ENCODE data around the gene BCLAF3. TPM values are rescaled to one million over a fixed set of nuclear protein-coding genes. Genes with fewer than 3 reads are reported as not detected.

Gene BCLAF3
- total RNA-seq, 4 donors from 2014 or later, result 5.7 to 9.4 (median 5.9) TPM

GRCh38 chrX:20026278-20026677, 35.4 kb upstream of the BCLAF3 start:
- H3K4me3 ChIP-seq (ENCODE audit: low read depth, poor library complexity, severe bottlenecking), result no peak overlapping the region
- DNase-seq (ENCODE audit: low spot score in 2 of 2), result no peak
- intact Hi-C loops (cut with DNase I; ENCODE audit: low total_unique reads), result no loop called here
- TF ChIP-seq, protein P1, sequence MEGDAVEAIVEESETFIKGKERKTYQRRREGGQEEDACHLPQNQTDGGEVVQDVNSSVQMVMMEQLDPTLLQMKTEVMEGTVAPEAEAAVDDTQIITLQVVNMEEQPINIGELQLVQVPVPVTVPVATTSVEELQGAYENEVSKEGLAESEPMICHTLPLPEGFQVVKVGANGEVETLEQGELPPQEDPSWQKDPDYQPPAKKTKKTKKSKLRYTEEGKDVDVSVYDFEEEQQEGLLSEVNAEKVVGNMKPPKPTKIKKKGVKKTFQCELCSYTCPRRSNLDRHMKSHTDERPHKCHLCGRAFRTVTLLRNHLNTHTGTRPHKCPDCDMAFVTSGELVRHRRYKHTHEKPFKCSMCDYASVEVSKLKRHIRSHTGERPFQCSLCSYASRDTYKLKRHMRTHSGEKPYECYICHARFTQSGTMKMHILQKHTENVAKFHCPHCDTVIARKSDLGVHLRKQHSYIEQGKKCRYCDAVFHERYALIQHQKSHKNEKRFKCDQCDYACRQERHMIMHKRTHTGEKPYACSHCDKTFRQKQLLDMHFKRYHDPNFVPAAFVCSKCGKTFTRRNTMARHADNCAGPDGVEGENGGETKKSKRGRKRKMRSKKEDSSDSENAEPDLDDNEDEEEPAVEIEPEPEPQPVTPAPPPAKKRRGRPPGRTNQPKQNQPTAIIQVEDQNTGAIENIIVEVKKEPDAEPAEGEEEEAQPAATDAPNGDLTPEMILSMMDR (IDR thresholded peaks at IDR 0.05), result no peak
- no peak for TF ChIP-seq POLR2A (IDR thresholded peaks at IDR 0.05)
- WGBS, 2 donors, result 23 to 27% methylated on average over 2 of the region's 2 CpGs

DNA sequence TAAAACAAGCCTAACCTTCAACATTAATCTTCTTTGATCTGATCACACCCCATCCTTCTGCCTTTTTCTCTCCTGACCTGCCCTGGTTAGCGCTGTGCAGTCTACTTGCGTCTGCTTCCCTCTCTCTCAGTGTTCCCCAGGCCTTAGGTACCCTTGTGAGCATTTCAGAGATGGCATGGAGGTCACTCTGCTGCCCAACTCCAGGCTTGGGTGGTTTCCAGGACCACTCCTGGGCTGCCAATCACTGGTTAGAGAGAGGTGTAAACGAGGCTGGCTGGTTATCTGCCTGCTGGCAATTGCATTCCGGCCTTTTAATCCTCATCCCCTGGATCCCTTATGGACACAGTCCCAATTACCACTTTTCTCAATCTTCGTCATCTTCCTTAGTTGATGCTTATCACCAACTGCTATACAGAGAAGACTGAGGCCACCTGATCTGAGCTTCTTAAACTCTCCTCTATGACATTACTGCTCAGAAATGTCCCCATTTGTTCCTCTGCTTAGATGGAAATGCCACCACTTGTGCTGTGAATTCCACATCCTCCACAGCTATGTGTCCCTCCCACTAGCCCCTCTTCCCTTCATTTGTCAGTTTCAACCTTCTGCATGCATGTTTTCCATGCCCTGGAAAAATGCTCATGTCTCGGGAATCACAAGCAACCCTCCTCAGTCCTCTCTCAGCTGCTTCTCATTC, 29.0 kb upstream of the BCLAF3 start:
- no peak for DNase-seq (ENCODE audit: low spot score in 2 of 2)
- no peak overlapping the region for H3K4me3 ChIP-seq (ENCODE audit: low read depth, poor library complexity, severe bottlenecking)
- WGBS, 2 donors, result 84 to 92% methylated on average over 6 of the region's 6 CpGs
- intact Hi-C loops (cut with DNase I; ENCODE audit: low total_unique reads), result no loop called here
- TF ChIP-seq, protein P1 (IDR thresholded peaks at IDR 0.05), result no peak
- no peak for TF ChIP-seq POLR2A (IDR thresholded peaks at IDR 0.05)

DNA sequence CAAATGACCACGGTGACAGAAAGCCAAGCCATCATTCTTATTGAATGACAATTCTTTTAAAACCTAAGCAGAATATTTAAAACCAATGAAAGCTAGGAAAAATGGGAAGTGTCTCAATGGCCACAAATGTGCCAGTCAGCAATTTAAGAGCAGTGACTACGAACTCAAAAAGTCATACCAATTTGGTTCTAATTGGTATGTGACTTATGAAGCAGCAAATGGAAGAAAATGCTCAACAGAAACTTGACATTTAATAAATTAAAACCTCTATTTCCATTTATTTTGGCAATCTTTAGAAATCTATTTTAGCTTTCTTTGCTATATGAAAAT, 25.7 kb upstream of the BCLAF3 start:
- DNase-seq (ENCODE audit: low spot score in 2 of 2), result no peak
- H3K4me3 ChIP-seq (ENCODE audit: low read depth, poor library complexity, severe bottlenecking), result no peak overlapping the region
- TF ChIP-seq, protein P1 (IDR thresholded peaks at IDR 0.05), result no peak
- TF ChIP-seq POLR2A (IDR thresholded peaks at IDR 0.05), result no peak
- WGBS, 2 donors, result 58 to 68% methylated on average over 2 of the region's 2 CpGs
- intact Hi-C loops (cut with DNase I; ENCODE audit: low total_unique reads), result no loop called here

GRCh38 chrX:20015945-20016615, 25.2 kb upstream of the BCLAF3 start:
- 58 to 64% methylated on average over 9 of the region's 9 CpGs for WGBS, 2 donors

GRCh38 chrX:20015422-20015821, 24.6 kb upstream of the BCLAF3 start:
- no peak for DNase-seq (ENCODE audit: low spot score in 2 of 2)
- TF ChIP-seq, protein P1 (IDR thresholded peaks at IDR 0.05), result no peak
- TF ChIP-seq POLR2A (IDR thresholded peaks at IDR 0.05), result no peak
- intact Hi-C loops (cut with DNase I; ENCODE audit: low total_unique reads), result no loop called here
- H3K4me3 ChIP-seq (ENCODE audit: low read depth, poor library complexity, severe bottlenecking), result no peak overlapping the region
- WGBS, 2 donors, result 40 to 69% methylated on average over 1 of the region's 1 CpG

More at GRCh38 chrX:20015945-20016615, 25.2 kb upstream of the BCLAF3 start:
- no peak for TF ChIP-seq POLR2A (IDR thresholded peaks at IDR 0.05)
- TF ChIP-seq, protein P1 (IDR thresholded peaks at IDR 0.05), result no peak
- H3K4me3 ChIP-seq (ENCODE audit: low read depth, poor library complexity, severe bottlenecking), result no peak overlapping the region
- intact Hi-C loops (cut with DNase I; ENCODE audit: low total_unique reads), result no loop called here
- no peak for DNase-seq (ENCODE audit: low spot score in 2 of 2)
